Measurements from ENCODE around the gene SYCP2.
"Not testable (repeated sequence)": the region's sequence is repeated elsewhere in the genome, so short reads cannot be mapped to it uniquely, and the experiment has no call there.

Gene SYCP2, protein sequence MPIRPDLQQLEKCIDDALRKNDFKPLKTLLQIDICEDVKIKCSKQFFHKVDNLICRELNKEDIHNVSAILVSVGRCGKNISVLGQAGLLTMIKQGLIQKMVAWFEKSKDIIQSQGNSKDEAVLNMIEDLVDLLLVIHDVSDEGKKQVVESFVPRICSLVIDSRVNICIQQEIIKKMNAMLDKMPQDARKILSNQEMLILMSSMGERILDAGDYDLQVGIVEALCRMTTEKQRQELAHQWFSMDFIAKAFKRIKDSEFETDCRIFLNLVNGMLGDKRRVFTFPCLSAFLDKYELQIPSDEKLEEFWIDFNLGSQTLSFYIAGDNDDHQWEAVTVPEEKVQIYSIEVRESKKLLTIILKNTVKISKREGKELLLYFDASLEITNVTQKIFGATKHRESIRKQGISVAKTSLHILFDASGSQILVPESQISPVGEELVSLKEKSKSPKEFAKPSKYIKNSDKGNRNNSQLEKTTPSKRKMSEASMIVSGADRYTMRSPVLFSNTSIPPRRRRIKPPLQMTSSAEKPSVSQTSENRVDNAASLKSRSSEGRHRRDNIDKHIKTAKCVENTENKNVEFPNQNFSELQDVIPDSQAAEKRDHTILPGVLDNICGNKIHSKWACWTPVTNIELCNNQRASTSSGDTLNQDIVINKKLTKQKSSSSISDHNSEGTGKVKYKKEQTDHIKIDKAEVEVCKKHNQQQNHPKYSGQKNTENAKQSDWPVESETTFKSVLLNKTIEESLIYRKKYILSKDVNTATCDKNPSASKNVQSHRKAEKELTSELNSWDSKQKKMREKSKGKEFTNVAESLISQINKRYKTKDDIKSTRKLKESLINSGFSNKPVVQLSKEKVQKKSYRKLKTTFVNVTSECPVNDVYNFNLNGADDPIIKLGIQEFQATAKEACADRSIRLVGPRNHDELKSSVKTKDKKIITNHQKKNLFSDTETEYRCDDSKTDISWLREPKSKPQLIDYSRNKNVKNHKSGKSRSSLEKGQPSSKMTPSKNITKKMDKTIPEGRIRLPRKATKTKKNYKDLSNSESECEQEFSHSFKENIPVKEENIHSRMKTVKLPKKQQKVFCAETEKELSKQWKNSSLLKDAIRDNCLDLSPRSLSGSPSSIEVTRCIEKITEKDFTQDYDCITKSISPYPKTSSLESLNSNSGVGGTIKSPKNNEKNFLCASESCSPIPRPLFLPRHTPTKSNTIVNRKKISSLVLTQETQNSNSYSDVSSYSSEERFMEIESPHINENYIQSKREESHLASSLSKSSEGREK (N-terminal part only)

DNA sequence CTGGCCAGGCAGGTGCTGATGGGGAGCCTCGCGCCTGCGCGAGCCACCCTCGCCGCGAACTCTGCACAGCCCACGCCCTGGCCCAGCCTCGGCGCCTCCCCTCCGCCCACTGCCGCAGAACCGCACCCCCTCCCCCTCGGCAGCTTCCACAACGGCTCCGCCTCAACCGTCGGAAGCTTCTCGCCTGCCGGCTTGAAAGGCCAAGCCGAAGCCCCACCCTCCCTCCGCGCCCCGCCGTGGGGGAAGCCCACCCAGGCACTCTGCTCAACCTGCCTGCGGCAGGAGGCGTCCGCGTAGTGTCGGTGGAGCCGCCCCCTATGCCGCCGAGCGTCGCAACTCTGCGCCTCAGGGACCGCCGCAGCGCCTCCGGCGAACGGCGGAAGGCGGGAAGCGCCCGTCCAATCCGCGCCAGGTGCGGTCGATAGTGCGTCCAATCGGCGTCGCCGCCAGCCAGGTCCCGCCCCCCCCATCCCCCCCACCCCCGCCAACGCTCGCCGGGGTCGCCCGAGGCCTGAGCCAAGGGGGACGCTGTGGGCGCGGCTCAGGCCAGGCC is at the start of gene SYCP2:
Gene SYCP2 (minus strand): TSS at position 342 of the 553 bp plus-strand sequence. CDS start 11,224 bp downstream, outside the sequence.
- peak; percentile 27 to 62 for DNase-seq (ENCODE audit: low read depth in 2 of 2)

DNA sequence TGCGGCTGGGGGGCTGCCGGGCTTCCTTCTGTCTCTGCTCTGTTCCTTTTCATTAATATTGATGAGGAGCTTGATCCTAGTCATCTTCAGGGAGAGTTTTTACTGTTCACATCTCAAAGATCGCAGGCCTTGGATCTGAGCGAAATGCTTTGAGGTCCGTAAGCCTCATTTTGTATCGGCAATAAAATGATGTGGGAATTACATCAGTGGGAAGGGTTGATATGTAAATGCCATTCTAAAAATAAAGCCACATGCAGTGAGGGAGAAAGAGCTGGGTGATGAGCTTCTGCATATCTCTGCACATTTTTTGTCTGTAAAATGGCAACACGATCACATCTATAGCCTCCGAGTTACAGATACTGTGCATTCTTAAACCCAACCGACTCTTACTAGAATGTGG is 49.6 kb upstream of the SYCP2 start:
- DNase-seq (ENCODE audit: low read depth in 2 of 2): no peak

DNA sequence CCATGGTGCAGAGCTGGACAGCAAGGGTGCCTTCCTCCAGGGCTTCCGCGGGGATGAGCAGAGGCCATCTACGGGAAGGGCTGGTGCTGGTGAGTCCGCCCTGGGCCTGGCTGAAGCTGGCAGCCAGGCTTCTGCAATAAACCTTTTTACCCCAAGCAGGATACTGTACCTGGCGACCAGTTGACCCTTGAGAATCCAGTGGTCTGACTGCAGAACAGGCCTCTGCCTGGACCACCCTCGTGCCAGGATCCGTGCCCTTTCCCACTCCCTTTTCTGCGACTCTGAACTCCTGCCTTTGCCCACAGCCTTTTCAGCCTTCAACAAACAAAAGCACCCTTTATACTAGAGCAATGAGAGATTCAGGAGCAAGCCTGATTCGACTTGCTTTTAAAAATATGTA is 43.6 kb upstream of the SYCP2 start:
- no peak for DNase-seq (ENCODE audit: low read depth in 2 of 2)

DNA sequence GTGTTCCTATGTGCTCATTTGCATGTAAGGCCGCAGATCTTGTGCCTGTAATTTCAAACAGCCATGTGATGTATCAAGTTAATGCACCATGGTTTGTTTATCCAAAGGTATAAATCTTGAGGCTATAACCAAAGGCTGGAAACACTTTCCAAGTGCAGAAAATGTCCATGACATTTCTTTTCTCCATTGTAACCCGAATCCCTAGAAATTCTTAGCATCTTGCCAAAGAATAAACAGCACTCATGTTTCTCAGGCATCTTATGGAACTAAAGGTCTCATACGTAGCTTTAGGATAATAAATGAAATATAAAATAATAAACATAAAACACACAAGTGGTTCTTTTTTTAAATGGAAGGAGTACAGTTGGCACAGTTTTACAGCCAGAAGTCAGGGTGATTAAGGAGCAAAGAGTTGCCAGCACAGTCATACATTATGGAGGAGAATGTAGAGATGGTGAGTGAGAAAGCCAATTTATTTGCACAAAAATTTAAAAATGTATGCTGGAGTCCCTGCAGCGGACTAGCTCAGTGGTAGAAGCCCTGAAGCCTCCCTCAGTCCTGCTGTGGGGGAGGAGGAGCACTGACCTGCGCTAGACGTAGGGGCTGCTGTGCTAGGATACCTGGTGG is 42.8 kb upstream of the SYCP2 start:
- no peak for DNase-seq (ENCODE audit: low read depth in 2 of 2)

DNA sequence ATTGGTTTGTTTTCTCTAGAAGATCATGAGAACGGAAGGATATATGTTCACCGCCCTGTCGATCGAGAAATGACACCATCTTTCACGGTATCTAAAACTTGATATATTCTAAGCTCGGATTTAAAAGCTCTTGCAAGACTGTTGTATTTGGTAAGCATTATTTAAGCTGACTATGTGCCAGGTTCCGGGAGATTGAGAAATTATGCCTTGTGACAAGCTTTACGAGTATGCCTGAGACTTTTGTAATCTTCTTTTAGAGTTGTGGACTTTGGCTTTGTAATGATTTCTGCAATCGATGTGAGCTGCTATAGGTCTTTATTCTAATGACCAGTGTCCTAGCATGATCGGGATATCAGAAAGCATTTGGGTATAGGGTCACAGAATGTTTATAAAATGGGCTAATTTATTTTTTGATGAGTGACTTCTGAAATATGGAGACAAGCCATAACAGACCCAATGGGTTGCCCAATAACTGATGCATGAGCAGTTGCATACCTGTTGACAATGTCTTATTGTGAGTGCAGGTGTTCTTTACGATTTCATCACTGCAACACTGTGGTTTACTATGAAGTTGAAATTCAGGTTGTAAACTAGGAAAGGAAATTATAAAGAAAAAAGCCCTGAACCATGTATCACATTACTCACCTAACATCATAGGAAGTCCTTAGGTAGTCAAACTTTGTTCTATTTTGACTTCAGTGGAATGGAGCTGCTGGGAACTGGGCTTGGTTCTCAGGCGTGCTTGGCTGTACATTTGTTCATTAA is 38.8 kb upstream of the SYCP2 start:
- no peak for DNase-seq (ENCODE audit: low read depth in 2 of 2)

DNA sequence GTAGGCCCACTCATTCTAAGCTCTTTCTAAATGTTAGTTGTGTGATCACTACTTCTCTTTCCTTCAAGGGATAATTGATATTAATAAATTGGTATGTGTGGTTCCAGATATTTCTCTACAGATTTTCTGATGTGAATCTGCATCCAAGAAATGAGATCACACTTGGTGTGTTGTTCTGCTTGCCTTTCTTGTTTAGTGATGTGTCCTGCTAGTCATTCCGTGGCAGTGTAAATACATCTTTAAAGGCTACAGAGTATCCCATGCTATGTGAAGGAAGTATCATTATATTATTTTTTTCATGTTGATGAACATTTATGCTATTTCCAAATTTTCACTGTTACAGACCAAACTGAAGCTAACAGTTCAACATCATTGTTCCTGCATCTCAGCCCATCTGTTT is 38.0 kb upstream of the SYCP2 start:
- DNase-seq (ENCODE audit: low read depth in 2 of 2): no peak

DNA sequence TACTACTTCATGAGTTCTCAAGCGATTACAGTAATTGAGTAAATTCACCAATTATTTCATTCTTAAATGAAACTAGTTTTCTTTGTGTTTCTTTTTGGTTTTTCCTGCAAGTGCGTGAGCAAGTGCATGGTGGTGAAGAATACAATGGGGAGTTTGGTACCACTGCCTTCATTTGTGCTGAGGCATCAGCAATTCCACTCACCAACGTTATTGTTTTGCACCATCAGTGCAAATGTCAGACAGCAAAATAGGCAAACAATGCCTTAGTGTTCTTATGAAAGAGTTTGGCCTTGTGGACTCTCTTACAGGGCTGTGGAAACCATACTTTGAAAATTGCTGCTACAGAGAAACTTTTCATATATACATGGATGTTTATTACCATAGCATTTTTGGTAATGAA is 33.0 kb upstream of the SYCP2 start:
- DNase-seq (ENCODE audit: low read depth in 2 of 2): no peak

DNA sequence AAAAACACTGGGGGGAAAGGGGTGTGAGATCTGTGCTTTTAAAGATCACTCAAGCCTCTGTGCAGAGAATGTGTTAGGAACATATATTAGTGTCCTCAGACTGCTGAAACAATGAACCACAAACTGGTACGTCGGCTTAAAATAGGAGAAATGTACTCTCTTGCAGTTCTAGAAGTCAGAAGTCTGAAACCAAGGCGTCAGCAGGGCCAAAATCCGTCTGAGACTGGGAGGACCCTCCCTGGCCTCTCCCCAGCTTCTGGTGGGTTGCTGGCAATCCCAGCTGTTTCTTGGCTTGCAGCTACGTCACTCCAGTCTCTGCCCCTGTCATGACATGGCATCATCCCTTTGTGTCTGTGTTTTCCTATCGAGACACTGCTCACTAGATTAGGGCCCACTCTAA is 28.7 kb upstream of the SYCP2 start:
- no peak for DNase-seq (ENCODE audit: low read depth in 2 of 2)

DNA sequence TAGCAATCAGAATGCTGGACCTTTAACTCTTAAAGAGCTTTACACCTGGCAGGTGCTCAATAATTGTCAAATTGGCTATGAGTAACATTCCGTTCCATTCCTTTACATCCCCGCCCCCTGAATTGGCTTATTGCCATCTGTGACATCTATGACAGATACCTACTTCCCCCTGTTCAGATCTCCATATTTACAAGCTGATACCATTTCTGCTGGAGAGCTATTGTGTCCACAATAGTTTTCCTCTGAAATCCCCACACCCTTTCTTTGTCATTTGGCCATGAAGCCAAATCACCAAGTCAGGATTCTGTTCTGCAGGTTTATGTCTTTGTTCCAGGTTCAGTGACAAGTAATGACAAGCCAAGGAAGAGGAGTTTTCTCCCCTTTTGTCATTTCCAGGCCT is 28.0 kb upstream of the SYCP2 start:
- DNase-seq (ENCODE audit: low read depth in 2 of 2): no peak

DNA sequence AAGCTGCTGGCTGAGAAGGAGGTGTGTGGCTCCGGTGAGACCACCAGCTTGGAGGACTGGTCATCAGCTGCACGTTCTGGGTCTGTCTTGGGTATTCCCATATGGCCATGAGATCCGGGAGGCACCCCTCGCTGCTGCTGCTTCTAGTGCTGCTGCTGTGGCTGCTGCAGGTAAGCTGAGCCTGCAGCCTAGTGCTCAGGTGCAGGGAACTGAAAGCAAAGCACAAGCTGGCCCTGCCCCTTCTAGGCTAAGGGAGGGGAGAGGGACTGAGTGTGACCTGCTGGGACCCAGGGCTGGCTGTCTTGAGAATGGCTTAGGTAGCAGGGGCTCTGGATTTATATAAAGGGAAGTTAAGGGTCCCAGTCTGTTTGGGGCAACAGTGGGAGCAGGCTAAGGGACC is 25.2 kb upstream of the SYCP2 start:
- no peak for DNase-seq (ENCODE audit: low read depth in 2 of 2)

DNA sequence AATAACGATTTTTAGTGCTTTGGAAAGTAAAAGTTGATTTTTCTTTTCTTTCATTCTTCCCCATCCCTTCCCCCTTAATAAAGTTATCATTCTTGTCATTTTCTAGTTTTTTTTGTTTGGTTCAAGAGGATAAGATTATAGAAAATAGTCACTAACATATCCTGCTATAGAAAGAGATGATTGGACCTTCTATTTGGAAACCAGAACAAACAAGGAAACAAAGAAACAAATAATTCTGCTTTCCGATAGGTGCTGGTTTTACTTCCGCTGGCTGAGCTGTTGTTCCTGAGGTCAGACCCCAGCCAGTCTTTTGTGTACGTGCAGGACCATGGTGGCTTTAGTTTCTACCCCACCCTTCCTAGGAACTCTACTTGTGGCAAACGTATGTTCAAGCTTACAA is 24.7 kb upstream of the SYCP2 start, which contains the start of gene CDH26:
Gene CDH26 (plus strand): TSS at position 301 of the 400 bp plus-strand sequence. CDS start 304 bp downstream, outside the sequence.
- no peak for DNase-seq (ENCODE audit: low read depth in 2 of 2)

DNA sequence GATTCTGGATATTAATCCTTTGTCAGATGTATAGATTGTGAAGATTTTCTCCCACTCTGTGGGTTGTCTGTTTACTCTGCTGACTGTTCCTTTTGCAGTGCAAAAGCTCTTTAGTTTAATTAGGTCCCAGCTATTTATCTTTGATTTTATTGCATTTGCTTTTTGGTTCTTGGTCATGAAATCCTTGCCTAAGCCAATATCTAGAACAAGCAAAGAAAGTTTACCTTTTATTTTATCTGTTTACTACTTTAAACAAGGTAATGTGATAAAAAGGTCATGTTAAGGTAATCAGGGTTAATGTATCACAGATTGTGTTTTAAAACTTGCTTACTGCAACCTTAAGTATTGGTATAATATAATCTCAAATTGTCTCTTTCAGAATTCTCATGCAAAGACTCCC is 24.1 kb upstream of the SYCP2 start:
- not testable (repeated sequence) for DNase-seq (ENCODE audit: low read depth in 2 of 2)

DNA sequence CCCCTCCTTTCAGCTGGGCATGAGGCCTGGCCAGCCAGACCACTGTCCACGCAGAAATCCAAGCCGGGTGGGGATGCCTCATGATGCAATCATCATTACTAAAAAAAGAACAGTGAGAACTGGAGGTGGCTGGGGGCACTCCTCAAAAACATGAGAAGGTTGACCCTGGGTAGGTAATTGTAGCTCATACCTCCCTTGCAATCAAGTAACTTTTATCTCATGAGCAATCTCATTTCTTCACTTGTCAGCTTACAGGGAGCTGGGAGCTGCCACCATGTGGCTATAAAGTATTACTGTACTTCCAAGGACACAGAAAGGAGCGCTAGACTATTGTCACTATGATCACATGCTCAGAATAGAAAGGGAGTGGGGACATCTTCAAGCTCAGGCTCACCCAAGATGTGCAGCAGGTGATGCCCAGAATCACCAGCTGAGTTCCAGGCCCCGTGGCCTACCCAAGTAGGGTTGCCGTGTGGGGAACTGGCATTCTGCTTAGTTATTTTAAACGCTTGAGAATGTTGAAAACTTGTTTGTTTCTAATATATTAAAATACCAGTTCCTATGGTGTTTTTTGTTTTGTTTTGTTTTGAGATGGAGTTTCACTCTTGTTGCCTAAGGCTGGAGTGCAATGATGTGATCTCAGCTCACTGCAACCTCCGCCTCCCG is 21.8 kb upstream of the SYCP2 start:
- no peak for DNase-seq (ENCODE audit: low read depth in 2 of 2)

DNA sequence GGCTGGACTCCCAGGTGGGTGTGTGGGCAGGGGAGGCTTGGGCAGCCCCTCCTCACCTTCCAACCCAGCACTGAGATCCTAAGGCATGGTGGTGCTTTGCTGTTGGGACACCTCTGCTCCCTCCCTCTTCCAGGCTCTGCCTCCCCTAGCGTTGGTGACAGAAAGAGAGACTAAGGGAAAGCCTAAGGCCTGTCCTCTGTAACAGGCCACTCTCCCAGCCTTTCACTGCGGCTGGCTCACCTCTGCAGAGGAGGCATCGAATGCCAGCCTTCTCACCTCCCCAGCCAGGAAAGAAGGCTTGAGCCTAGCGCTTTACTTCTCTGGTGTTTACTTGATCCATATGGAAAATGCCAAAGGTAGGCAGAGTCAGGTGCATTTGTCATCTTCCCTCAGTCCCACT is 21.3 kb upstream of the SYCP2 start:
- DNase-seq (ENCODE audit: low read depth in 2 of 2): no peak

DNA sequence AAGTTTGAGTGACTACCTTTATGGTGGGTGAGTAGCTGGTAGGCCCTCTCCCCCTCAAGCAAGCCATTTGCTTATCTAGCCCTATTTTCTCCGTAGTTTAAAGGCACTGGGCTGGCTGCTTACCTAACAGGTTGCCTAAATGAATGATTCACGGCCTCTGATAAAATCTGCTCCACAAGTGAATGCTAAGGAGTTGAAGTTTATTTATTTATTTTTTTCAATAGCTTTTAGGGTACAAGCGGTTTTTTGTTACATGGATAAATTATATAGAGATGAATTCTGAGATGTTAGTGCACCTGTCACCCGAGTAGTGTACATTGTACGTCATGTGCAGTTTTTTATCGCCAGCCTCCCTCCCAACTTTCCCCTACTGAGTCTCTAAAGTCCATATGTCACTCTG is 16.5 kb upstream of the SYCP2 start:
- no peak for DNase-seq (ENCODE audit: low read depth in 2 of 2)

DNA sequence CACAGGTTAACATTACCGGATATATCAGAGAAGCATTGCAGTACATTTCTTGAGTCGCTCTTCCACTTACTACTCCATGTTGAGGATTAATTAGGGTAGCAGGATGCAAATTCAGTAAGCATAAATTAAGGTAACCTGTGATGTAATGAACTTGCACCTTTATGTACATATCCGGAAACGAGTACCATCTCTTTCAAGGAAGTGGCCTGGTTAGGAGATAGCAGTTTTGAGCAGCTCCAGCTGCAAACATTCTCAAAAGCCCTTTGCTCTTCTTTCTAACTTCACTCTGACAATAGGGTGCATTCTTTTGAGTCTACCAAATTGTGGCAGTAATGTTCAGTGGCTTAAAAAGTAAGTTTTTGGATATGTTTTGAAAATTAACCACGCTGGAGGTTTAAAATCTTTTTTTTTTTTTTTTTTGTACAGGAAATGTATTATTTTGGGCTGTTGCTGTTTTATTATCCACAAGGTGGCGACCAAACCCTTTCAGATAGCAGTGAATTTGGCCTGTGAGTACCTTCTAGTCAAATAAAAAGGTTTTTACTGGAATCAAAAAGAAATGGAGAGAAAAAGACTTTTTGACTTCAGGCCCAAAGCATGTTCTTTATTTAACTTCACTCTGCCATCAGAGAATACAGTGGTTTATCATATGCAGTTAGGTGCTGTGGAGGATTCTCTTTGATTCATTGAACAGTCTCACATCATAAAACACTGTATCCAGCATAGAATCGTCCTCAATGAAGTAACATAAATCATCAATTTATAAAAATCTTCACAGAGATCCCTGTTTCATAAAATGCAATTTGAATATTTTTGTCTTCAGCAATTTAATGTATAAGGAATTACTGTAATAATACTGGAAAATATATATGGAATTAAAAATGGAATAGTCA is 15.6 kb upstream of the SYCP2 start:
- DNase-seq (ENCODE audit: low read depth in 2 of 2): no peak

DNA sequence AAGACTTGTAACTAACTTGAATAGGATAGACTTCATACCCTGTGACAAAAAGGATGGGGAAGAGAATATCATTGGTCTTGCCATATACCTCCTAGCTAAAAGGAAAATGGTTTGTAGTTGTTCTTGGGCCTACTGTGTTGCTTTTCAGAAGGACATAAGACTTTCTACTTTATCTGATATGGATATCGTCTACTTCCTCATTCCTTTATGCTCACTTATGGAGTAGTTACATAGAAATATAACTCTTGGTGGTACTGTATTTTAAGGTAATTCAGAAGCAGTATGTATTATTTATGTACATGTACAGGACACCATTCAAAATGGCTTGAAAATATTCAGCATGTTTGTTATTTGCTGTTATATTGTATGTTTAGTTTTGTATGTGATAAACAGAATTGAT is 14.8 kb upstream of the SYCP2 start:
- DNase-seq (ENCODE audit: low read depth in 2 of 2): no peak

DNA sequence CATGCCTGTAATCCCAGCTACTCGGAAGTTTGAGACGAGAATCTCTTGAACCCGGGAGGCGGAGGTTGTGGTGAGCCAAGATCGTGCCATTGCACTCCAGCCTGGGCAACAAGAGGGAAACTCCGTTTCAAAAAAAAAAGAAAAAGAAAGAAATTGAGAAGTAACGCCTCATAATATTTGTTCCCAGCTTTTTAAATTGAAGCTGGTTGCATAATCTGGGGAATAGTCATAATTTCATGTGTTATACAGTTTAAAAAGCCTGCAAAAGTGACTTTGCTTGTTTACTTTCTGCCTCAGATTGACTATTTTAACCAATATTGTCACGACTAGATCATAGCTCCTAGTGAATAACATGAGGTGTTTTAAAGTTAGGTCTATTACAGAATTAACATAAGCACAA is 13.9 kb upstream of the SYCP2 start:
- DNase-seq (ENCODE audit: low read depth in 2 of 2): no peak

DNA sequence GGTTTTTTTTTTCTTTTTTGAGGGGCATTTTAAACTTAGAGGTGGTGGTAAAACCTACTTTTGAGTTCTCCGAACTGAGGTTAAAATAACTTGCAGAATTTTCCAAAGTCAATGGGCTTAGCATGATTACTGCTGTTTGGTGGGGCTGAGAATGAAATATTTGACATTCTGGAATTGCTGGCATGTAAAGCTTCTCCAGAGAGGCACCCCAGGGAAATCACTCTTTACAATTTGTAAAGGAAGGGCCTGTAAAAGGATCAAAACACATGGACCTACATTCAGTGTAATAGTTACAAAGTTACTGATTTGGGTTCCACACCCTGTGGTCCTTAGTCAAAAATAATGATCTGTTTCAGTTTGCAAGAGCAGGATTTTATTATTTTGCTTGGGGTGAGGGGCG is 12.3 kb upstream of the SYCP2 start:
- no peak for DNase-seq (ENCODE audit: low read depth in 2 of 2)
